ENCODE measurements around the gene AKT2. TPM values are rescaled to one million over a fixed set of nuclear protein-coding genes. Genes with fewer than 3 reads are reported as not detected.

The AKT2 gene
- total and polyA plus RNA-seq, 2 of the 8 experiments (the other 6 are each of a cell fraction or from before 2014, with no cell fraction given) = 151 to 183 TPM

DNA sequence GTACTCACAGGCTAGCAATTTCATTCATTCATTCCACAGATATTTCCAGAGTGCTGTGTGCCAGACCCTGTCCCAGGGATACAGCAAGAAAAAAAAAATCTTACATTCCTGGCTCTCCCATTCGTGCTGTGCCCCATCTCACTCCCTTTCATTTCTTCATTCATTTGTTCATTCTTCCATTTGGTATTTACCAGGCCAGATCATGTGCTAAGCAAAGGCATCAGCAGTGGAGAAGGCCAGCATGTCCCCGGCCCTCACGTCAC lies 91.6 kb downstream of the AKT2 start:
- TF ChIP-seq, protein P1, sequence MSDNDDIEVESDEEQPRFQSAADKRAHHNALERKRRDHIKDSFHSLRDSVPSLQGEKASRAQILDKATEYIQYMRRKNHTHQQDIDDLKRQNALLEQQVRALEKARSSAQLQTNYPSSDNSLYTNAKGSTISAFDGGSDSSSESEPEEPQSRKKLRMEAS (IDR thresholded peaks at IDR 0.05) = no peak
- no peak for TF ChIP-seq HDAC6 (IDR thresholded peaks at IDR 0.05; ENCODE audit: low read depth, low read length)
- no peak for TF ChIP-seq CREB1 (IDR thresholded peaks at IDR 0.05)
- Histone ChIP-seq H3K4ac (replicated peaks; ENCODE audit: insufficient read length, low read depth, low read length) (no peak overlapping the region), H2AK5ac (ENCODE audit: low read depth, low read length) (no peak overlapping the region), H2BK20ac (ENCODE audit: low read length) (no peak overlapping the region), H4K91ac (replicated peaks; ENCODE audit: insufficient read length, low read length) (no peak overlapping the region), H3K4me3 (ENCODE audit: extremely low read depth in 1 of 4, insufficient read depth in 2 of 4, low read depth in 3 of 4, low read length in 4 of 4) (no peak overlapping the region), H2BK5ac (ENCODE audit: low read depth, low read length) (no peak overlapping the region), H3K79me2 (ENCODE audit: control insufficient read depth in 1 of 2, insufficient read depth in 2 of 2, low read length in 2 of 2) (no peaks in the 10 kb centered on the region), H3K4me2 (ENCODE audit: insufficient read depth in 1 of 2, low read depth in 2 of 2, low read length in 2 of 2) (no peak overlapping the region; a peak in 1 of 4 replicates), H3K27ac (ENCODE audit: low read depth, low read length) (no peak overlapping the region), H4K20me1 (replicated peaks in 1 of 2; ENCODE audit: control insufficient read depth in 1 of 2, insufficient read depth in 2 of 2, low read length in 2 of 2) (peaks cover 0 to 11% of the 10 kb centered on the region in 2 experiments), H4K5ac (ENCODE audit: insufficient read length, low read depth, low read length) (no peak overlapping the region), H3K18ac (ENCODE audit: extremely low read depth, low read length) (no peak overlapping the region), H3K9ac (replicated peaks in 1 of 4; ENCODE audit: extremely low read depth in 1 of 4, low read depth in 3 of 4, low read length in 3 of 4) (no peak overlapping the region), H2BK120ac (replicated peaks; ENCODE audit: low read depth, low read length) (no peak overlapping the region), H2BK12ac (ENCODE audit: low read depth, low read length) (no peak overlapping the region), H2BK15ac (ENCODE audit: low read length) (no peak overlapping the region), H4K8ac (ENCODE audit: extremely low read depth, insufficient read depth, low read length) (no peak overlapping the region), H3K23me2 (ENCODE audit: low read depth, low read length) (peaks cover 4% of the 10 kb centered on the region; the same call in 1 of the 2 replicates), H3K14ac (ENCODE audit: insufficient read length) (no peak overlapping the region), H3K27me3 (replicated peaks in 1 of 4; ENCODE audit: control insufficient read depth in 3 of 4, extremely low read depth in 1 of 4, insufficient read depth in 3 of 4, low read length in 3 of 4) (no peaks in the 10 kb centered on the region; a peak in 1 of 7 replicates), H3K36me3 (ENCODE audit: control insufficient read depth in 2 of 4, insufficient read depth in 4 of 4, low read length in 3 of 4) (no peaks in the 10 kb centered on the region), H3K9me3 (ENCODE audit: insufficient read depth in 2 of 2, low read depth in 1 of 2, low read length in 1 of 2) (no peaks in the 10 kb centered on the region), H3K23ac (ENCODE audit: insufficient read length) (no peak overlapping the region), H3K4me1 (replicated peaks in 1 of 4; ENCODE audit: control insufficient read depth in 3 of 4, insufficient read depth in 4 of 4, low read length in 3 of 4) (peaks cover 5 to 12% (median 9%) of the 10 kb centered on the region in 4 experiments), H2AFZ (ENCODE audit: low read length) (no peak overlapping the region), H3K79me1 (ENCODE audit: low read depth, low read length) (peaks cover 8% of the 10 kb centered on the region; the same call in 1 of the 2 replicates), H3K56ac (replicated peaks; ENCODE audit: insufficient read length, low read depth, low read length) (no peak overlapping the region)
- FAIRE-seq = no peak
- WGBS, 2 experiments (ENCODE audit: extremely low coverage in 1 of 2, insufficient coverage in 1 of 2, insufficient read length in 1 of 2, insufficient replicate concordance in 2 of 2, low coverage in 1 of 2, low lambda C conversion rate in 2 of 2, missing lambda C conversion rate in 1 of 2) = 82% methylated on average over 3 of the region's 3 CpGs; no CpG with 5 or more reads in 1 of the 2 experiments
- DNase-seq (ENCODE audit: low read depth in 1 of 2, low spot score in 2 of 2) = no peak
- POLR2A ChIA-PET (ENCODE audit: partially characterized antibody) = no interaction called here
- CTCF ChIA-PET (ENCODE audit: partially characterized antibody) = interaction anchor here (1.5 to 2.1 kb wide), 2 partner anchors 12 to 24 kb away, joined by 5 to 8 read pairs; partner anchors contain the start of gene TTC9B

Data from H1 (cell line).